ENCODE measurements around the gene CKMT2. TPM values are rescaled to one million over a fixed set of nuclear protein-coding genes. Genes with fewer than 3 reads are reported as not detected.

The CKMT2 gene
- total and polyA plus RNA-seq, 2 of the 8 experiments (the other 6 are each of a cell fraction or from before 2014, with no cell fraction given): 2.4 to 5.0 TPM

GRCh38 chr5:81315830-81316229 lies 82.7 kb downstream of the CKMT2 start:
- Histone ChIP-seq H3K23me2 (ENCODE audit: low read depth, low read length) (no peaks in the 10 kb centered on the region), H3K4me1 (replicated peaks in 1 of 4; ENCODE audit: control insufficient read depth in 3 of 4, insufficient read depth in 4 of 4, low read length in 3 of 4) (peaks cover 0 to 6% (median 1%) of the 10 kb centered on the region in 4 experiments; a peak in 2 of 7 replicates), H3K4me2 (ENCODE audit: insufficient read depth in 1 of 2, low read depth in 2 of 2, low read length in 2 of 2) (no peak overlapping the region), H4K5ac (ENCODE audit: insufficient read length, low read depth, low read length) (no peak overlapping the region), H2BK5ac (ENCODE audit: low read depth, low read length) (no peak overlapping the region), H3K23ac (ENCODE audit: insufficient read length) (no peak overlapping the region), H3K9ac (replicated peaks in 1 of 4; ENCODE audit: extremely low read depth in 1 of 4, low read depth in 3 of 4, low read length in 3 of 4) (no peak overlapping the region), H3K18ac (ENCODE audit: extremely low read depth, low read length) (no peak overlapping the region), H2AFZ (ENCODE audit: low read length) (no peak overlapping the region), H2BK20ac (ENCODE audit: low read length) (no peak overlapping the region), H3K27me3 (replicated peaks in 1 of 4; ENCODE audit: control insufficient read depth in 3 of 4, extremely low read depth in 1 of 4, insufficient read depth in 3 of 4, low read length in 3 of 4) (no peaks in the 10 kb centered on the region), H3K36me3 (ENCODE audit: control insufficient read depth in 2 of 4, insufficient read depth in 4 of 4, low read length in 3 of 4) (peaks cover 0 to 20% (median 6%) of the 10 kb centered on the region in 4 experiments; a peak in 4 of 8 replicates), H3K79me1 (ENCODE audit: low read depth, low read length) (no peaks in the 10 kb centered on the region), H3K27ac (ENCODE audit: low read depth, low read length) (no peak overlapping the region), H3K9me3 (ENCODE audit: insufficient read depth in 2 of 2, low read depth in 1 of 2, low read length in 1 of 2) (no peaks in the 10 kb centered on the region), H3K79me2 (ENCODE audit: control insufficient read depth in 1 of 2, insufficient read depth in 2 of 2, low read length in 2 of 2) (no peaks in the 10 kb centered on the region), H4K20me1 (replicated peaks in 1 of 2; ENCODE audit: control insufficient read depth in 1 of 2, insufficient read depth in 2 of 2, low read length in 2 of 2) (no peaks in the 10 kb centered on the region), H2BK12ac (ENCODE audit: low read depth, low read length) (no peak overlapping the region), H2BK15ac (ENCODE audit: low read length) (no peak overlapping the region), H3K56ac (replicated peaks; ENCODE audit: insufficient read length, low read depth, low read length) (no peak overlapping the region), H3K4ac (replicated peaks; ENCODE audit: insufficient read length, low read depth, low read length) (no peak overlapping the region), H3K14ac (ENCODE audit: insufficient read length) (no peak overlapping the region), H2AK5ac (ENCODE audit: low read depth, low read length) (no peak overlapping the region), H2BK120ac (replicated peaks; ENCODE audit: low read depth, low read length) (no peak overlapping the region), H3K4me3 (ENCODE audit: extremely low read depth in 1 of 4, insufficient read depth in 2 of 4, low read depth in 3 of 4, low read length in 4 of 4) (no peak overlapping the region), H4K8ac (ENCODE audit: extremely low read depth, insufficient read depth, low read length) (no peak overlapping the region), H4K91ac (replicated peaks; ENCODE audit: insufficient read length, low read length) (no peak overlapping the region)
- POLR2A ChIA-PET (ENCODE audit: partially characterized antibody): interaction anchor here (0.6 to 4.4 kb wide), 2 partner anchors 14 to 28 kb away, joined by 6 to 33 read pairs; partner anchors contain the start of gene ZCCHC9
- 82% methylated on average over 4 of the region's 4 CpGs; no CpG with 5 or more reads in 1 of the 2 experiments for WGBS, 2 experiments (ENCODE audit: extremely low coverage in 1 of 2, insufficient coverage in 1 of 2, insufficient read length in 1 of 2, insufficient replicate concordance in 2 of 2, low coverage in 1 of 2, low lambda C conversion rate in 2 of 2, missing lambda C conversion rate in 1 of 2)
- DNase-seq (ENCODE audit: low read depth in 1 of 2, low spot score in 2 of 2) (no peak), FAIRE-seq (no peak)
- CTCF ChIA-PET (ENCODE audit: partially characterized antibody): interaction anchor here (0.9 kb wide), 1 partner anchor 16 kb away, joined by 3 read pairs; no protein-coding TSS in a partner anchor
- no peak for TF ChIP-seq RXRA (IDR thresholded peaks at IDR 0.05; ENCODE audit: insufficient read depth, low read depth, low read length)
- no peak for TF ChIP-seq EGR1 (IDR thresholded peaks at IDR 0.05; ENCODE audit: borderline replicate concordance, low read depth, low read length)
- TF ChIP-seq CBX5 (IDR thresholded peaks at IDR 0.05; ENCODE audit: low read depth, low read length): no peak
- no peak for TF ChIP-seq CEBPB (IDR thresholded peaks at IDR 0.05; ENCODE audit: low read depth, low read length)
- no peak for TF ChIP-seq ATF2 (IDR thresholded peaks at IDR 0.05; ENCODE audit: low read length)
- no peak for TF ChIP-seq KDM1A (IDR thresholded peaks at IDR 0.05; ENCODE audit: borderline replicate concordance, low read length)
- TF ChIP-seq BCL11A (IDR thresholded peaks at IDR 0.05; ENCODE audit: low read depth in 2 of 2, low read length in 2 of 2): no peak
- TF ChIP-seq, protein P1, sequence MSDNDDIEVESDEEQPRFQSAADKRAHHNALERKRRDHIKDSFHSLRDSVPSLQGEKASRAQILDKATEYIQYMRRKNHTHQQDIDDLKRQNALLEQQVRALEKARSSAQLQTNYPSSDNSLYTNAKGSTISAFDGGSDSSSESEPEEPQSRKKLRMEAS (IDR thresholded peaks at IDR 0.05): no peak
- no peak for TF ChIP-seq CREB1 (IDR thresholded peaks at IDR 0.05)
- no peak for TF ChIP-seq RBBP5 (IDR thresholded peaks at IDR 0.05; ENCODE audit: borderline replicate concordance, low read depth, low read length)
- no peak for TF ChIP-seq GABPA (IDR thresholded peaks at IDR 0.05; ENCODE audit: borderline replicate concordance, insufficient read depth, low read length)
- no peak for TF ChIP-seq TAF7 (optimal IDR thresholded peaks at IDR 0.05; ENCODE audit: borderline replicate concordance, low read depth, low read length)

Measured in H1 (cell line).